NCI-H82 treated with DMSO at 0.1 percent for 48 hours (cell line): ENCODE data around the gene DPF1.
"Not testable (repeated sequence)": the region's sequence is repeated elsewhere in the genome, so short reads cannot be mapped to it uniquely, and the experiment has no call there.

Experiments used
- DNase-seq: peaks from one replicate; lab custom pipeline; 2025; ENCODE audit not compliant: unreplicated experiment; lab: John Stamatoyannopoulos, UW

DPF1 gene

DNA sequence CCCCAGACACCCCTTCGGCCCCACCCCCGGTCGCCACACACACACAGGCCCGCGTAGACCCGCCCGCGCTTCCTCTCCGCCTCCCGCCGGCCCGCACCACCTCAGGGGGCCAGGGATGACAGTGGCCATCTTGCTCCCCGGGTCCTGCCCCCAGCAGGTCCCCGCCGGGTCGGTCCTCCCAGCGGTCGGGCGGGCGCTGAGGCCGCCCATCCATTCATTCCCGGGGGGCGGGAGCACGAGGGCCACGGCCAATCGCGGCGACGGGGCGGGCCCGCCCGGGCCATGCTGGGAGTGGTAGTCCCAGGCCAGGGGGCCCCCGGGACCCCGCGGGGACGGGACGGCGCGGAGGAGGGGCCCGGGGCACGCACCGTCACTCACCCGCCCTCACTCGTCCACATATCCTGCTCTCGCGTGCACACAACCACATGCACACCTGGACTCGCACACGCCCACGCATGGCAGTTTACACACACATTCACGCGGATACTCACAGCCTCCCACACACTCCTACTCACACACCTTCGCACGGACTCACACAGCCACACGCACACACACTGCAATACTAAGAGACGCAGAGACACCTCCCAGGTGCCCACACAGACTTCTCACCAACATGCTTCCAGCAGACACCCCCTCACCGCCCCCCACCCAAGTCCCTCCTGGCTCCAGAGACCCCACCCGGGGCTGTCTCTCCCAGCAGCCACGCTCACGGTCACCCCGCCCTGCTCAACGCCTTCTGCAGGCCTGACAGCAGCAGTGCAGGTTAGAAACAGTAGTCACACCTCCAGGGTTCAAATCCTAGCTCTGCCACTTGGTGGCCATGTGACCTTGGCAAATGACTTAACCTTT lies at the start of gene DPF1:
Gene DPF1, minus strand, starts transcription at position 209 of the 849 bp plus-strand sequence. Its CDS starts 80 bp downstream, at position 129.
- DNase-seq = peak; percentile 37

DNA sequence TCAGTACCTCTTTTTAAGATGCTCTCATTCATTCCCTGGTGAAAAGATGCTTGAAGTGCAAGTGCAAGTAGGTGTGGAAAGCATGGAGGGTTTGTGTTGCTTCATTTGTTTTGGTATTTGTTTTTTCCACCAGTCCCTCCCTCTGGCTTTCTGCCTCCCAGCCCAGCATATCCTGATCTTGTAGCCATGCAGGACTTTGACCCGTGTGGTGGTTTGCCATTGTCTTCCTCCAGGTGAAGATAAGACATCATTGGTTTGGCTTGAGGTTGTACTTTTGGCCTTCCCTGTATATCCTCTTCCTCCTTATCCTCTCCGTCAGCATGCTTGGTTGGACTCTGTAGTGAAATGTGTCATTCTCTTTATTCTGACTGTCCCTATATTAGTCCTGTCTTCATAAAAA lies 49.5 kb upstream of the DPF1 start:
- DNase-seq = no peak

DNA sequence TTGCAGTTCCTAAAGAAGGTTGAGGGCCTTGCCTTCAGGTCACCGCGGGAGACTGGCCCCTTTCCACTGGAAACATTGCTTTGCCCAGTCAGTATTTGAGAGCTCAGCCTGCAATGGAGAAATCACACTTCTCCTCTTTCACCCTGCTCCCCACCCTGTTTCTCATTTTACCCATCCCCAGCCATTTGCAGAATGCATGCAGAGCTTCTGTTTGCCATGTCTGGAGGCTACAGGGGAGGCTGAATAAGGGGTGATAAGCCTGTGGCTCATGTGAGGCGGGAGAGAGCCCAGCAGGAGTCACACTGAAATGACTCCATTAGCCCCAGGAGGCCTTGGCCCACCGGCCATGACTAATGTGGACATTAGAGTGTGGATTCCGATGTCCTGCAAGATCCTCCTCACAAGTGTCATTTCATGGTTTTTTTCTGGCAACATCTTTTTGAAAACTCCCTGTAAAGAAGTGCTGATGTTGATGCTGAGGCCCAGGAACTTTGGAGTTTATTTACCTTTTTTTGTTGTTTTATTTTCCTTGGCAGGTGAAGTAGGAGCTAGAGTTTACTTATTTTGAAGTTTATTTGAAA lies 46.7 kb upstream of the DPF1 start:
- no peak for DNase-seq

DNA sequence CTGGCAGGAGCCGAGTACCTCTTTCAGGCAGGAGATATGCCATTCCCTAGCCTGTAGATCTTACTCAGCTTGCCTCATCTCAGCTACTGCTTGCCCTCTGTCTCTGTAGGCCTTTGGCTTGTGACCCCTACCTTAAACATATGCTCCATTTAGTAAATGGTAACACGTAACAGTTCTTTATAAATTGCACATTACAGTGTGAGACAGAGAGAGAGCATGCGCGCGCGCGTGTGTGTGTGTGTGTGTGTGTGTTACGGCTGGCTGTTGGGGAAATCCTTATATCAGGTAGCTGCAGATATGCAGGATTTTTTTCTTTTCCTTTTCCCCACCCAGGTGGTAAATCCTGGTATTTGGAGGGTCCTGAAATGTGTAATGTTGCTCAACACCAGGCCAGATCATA lies 44.5 kb upstream of the DPF1 start:
- DNase-seq = no peak

DNA sequence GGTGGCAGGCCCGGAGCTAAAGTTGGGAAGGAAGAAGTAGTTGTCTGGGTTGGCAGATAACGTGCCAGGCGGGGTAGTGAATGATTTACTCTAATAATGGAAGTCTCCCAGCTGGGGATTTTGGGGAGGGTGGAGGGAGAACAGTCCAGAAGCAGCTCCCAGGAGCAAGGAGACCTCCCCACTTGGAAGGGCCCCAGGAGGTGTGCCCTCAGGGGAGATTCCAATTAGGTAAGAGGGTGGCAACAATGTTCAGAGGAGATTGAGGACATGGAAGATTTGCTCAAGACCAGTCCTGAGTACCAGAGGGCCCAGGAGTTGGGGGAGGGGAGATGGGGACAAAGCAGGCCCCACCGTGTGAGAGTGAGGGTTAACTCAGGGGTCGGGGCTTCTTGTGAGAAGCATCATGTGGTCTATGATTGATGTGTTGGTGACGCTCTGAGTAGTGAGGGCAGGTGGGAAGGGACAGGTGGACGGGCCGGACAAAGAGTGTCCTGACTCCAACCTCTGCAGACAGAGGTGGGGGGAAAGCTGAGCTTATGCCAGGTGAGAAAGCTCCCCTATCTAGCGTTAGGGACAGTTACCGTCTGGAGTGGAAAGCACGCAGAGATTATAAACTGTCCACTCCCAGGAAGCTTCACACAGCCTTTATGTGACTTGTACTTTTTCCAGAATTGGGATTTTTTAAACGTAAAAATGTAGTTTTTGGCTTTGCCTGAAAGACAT lies 43.9 kb upstream of the DPF1 start:
- DNase-seq = no peak

DNA sequence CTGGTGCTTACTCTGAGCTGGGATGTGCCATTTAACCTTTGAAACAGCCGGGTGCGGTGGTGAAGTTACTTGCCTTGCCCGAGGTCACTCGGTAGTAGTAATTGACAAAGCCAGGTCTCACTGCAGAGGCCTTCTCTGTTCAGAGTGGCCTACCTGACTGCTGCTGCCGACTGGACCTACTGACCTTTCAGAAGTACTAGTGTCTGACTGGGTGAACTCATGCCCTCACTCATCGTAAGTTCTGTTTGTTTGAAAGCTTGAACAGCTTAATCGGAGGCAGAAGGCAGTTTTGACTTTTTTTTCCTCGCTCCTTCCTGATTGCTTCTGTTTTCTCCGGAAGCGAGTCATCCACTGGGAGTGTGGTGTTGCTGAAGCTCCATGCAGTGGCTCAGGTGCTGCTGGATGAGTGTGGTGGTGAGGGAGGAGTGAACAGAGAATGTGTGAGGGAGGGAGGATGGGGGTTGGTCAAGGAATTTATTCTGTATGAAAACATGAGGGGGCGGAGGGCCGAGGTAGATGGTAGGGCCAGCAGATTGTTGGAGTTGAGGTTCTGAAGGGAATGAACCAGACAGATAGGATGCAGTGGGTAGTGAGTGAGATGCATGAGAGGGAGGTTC lies 43.1 kb upstream of the DPF1 start:
- no peak for DNase-seq

DNA sequence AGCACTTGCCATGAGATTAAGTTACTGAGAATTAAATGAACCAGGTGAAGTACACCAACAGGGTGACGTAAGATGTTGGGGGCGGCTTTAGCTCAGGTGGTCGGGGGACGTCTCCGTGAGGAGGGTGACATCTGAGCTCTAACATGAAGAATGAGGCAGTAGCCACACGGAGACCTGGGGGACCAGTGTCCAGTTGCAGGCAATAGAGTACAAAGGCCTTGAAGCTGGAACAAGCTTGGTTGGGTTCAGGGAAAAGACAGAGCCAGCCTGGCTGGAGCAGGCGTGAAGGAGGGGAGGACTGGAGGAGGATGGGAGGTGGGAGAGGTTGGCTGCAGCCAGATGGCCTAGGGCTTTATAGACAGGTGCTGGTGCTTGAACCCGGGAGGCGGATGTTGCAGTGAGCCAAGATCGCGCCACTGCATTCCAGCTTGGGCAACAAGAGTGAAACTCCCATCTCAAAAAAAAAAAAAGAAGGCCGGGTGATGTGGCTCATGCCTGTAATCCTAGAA lies 42.0 kb upstream of the DPF1 start:
- DNase-seq = no peak

DNA sequence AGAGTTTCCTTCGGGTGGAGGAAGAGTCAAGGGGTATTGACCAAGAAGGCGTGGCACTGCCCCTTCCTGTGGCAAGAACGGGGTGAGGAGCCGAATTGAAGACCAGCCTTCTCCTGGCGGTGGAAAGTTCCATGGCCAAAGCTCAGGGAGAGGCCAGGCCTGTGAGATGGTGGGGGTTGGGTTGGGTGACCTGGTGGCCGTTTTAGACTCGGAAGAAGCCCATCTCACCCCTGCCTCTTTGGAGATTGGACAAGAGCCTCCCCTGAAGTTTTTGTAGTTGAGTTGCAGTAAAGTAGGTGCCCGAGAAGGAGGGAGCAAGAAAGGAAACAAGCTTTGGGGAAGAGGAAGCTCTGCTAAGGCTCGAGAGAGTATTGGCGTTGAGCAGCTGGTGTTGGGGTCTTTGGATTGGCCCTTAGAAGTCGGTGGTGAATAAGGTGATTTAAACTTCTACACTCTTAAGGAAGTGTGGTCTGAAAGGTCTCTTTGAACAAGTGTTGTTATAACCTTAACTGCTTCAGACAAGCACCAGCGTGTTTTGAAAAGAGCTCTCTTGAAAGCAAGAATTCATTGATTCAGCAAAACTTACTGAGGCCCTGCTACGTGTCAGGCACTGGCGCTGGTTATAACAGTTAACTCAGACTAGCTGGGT lies 41.3 kb upstream of the DPF1 start:
- no peak for DNase-seq

DNA sequence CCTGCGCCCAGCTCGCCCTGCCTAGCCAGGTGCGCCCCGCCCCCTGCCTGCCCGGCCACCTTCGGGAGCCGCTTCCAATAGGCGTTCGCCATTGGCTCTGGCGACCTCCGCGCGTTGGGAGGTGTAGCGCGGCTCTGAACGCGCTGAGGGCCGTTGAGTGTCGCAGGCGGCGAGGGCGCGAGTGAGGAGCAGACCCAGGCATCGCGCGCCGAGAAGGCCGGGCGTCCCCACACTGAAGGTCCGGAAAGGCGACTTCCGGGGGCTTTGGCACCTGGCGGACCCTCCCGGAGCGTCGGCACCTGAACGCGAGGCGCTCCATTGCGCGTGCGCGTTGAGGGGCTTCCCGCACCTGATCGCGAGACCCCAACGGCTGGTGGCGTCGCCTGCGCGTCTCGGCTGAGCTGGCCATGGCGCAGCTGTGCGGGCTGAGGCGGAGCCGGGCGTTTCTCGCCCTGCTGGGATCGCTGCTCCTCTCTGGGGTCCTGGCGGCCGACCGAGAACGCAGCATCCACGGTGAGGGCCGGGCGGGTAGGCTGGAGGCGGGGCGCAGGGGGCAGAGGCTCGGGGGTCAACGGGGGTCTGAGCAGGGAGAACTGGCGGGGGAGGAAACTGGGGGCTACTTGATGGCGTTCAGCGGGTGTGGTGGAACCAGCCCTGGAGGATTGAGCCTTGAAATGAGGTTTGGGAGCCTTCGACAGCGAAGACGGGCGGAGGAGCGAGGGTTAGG lies 40.6 kb upstream of the DPF1 start, which contains the start of gene SPINT2:
Gene SPINT2, plus strand, starts transcription at position 88 of the 727 bp plus-strand sequence. Its CDS starts 320 bp downstream, at position 408.
- DNase-seq = no peak

DNA sequence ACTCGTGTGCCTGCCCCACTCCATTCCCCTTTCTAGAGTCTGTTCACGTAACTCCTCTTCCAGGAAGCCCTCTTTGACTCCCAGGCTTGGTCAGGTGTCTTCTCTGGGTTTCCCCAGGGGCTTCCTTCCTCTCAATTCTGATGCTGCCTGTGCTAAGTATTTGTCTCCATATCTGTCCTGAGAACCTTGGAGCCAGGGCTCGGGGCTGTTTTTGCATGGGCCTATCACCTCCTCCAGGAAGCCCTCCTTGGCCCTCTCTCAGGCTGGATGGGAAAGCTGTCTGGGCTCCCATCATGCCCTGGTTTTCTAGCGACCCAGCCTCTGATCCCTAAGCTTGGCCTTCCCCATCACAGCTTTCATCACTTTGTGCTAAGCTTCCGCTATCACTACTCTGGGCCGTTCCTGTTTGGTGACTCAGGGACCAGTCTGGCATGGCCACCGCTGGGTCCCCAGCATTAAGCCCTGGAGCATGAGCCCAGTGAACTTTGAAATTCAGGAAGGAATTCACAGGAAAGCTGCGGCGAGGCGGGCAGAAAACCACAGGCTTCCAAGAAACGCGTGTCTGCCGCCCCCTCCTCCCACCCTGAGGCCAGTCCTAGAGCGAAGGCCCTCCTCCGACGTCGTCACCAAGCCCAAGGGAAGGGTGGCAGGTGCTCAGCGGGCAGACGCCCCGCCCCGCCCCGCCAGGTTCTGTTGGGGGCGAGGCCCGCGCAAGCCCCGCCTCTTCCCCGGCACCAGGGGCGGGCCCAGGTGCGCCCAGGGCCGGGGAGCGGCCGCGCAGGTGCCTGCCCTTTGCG lies 39.9 kb upstream of the DPF1 start:
- no peak for DNase-seq

DNA sequence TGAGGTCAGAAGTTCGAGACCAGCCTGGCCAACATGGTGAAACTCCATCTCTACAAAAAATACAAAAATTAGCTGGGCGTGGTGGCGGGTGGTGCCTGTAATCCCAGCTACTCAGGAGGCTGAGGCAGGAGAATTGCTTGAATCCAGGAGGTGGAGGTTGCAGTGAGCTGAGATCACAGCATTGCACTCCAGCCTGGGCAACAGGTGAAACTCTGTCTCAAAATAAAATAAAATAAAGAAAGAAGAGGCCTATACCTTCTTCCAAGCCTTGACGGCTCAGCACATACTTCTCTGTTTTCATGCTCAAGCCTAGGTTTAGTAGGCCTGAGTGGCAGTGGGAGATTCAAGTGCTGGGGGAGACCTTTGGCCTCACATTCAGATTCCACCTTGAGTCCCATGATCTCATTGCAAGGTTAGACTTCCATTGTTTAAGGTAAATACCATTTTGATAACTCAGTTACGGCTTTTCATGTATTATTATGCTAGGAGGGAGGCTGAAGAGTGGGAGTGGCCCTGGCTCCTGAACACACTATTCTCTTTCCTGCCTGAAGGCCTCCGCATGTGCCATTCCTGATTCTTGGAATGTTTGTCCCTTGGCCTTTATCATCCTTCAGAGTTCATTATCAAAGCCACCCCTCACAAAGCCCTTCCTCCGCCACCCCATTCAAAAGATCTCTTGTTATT lies 38.7 kb upstream of the DPF1 start:
- DNase-seq = no peak

DNA sequence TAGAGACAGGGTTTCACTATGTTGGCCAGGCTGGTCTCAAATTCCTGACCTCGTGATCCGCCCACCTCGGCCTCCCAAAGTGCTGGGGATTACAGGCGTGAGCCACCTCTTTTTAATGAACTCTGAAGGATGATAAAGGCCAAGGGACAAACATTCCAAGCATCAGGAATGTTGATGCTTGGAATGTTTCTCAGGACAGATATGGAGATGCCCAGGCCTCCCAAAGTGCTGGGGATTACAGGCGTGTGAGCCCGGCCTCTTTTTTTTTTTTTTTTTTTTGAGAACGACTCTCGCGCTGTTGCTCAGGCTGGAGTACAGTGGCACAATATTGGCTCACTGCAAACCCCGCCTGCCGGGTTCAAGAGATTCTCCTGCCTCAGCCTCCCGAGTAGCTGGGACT lies 37.9 kb upstream of the DPF1 start:
- not testable (repeated sequence) for DNase-seq

DNA sequence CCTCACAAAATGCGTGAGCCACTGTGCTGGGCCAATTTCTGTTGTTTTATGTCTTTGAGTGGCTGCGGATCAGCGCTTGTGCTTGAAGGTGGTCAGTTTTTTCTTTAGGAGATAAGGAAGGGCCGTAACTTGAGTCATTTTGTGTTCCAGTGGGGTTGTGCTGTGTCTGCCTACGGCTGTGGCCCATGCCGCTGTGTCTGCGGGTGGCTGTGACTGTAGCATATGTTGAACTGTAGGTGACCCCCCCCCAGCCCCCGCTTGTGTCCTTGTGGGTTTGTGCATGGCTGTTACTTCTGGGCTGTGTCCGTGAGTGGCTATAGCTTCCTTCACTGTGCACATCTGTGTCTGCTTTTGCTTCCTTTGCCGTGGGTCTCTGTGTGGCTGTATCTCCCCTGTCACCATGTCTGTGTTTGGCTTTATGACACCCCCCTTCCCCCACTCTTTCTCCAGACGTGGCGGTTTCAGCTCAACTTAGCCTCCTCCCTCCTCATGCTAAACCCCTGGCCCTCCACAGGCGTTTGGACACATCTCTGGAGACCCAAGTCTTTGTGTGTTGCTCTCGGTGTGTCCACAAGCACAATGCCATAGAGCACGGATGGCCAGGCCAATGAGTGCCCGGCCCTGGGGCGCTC lies 31.5 kb upstream of the DPF1 start:
- DNase-seq = no peak

DNA sequence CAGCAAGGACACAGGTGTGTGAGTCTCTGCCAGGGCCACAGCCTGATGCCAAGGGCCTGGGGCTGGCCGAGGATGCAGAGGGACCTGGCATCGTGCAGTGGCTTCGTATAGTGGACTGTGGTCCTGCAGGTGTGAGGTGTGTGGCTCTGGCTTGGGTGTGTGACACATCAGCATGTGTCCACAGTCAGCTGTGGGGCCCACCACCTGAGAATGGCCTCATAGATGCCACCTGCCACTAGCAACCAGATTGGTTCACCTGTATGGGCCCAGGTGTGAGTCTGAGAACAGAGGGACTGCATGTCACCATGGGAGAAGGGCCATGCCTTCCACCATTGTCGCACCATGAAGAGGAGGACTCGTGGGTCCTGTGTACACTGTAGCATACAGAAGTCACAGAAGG lies 29.8 kb upstream of the DPF1 start:
- no peak for DNase-seq

DNA sequence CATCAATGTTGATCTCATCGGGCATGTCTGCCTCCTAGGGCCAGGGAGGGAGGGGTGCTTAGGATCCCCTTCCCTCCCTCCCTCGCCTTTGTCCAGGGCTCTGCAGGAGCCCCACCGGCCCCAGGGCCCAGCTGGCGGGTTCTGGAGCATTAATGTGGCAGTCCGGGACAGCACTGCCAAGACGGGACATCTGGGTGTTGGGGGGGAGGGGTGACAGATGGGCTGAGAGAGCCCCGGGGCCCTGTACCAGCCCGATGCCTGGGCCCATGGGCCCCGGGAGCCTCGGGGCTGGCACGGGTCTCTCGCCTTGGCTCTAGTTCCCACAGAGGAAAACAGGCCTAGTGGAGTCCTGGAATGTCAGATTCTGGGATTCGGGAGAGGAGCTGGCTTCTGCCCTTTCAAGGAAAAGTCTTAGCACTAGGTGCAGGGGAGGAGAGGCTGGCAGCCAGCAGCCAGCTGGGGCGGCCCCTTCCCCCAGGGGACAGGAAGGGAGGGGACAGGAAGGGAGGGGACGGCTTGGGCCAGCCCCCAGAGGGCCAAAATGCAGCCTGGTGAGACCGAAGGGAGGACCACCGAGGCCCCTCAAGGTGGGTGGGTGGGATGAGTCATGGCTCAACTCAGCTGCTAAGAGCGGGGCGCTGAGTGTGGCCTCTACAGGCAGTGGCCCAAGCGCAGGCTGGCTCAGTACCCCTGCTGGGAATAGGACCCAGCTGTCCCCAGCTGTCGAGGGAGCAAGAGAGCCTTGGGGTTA lies 29.1 kb upstream of the DPF1 start:
- no peak for DNase-seq

DNA sequence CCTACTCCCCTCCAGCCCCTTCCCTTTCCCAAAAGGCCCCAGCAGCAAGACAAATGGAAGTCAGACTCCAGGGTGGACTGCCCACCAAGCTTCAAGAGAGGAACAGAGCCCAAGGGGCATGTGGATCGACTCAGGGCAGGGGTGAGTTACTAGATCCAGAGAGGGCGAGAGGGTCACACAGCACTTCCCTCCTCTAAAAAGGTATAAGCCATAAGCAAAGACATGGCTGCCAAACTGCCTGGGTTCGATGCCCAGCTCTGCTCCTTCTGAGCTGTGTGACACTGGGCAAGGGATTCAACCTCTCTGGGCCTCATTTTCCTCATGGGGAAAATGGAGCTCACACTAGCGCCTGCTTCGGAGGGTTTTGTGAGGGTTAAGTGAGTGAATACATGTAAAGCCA lies 28.4 kb upstream of the DPF1 start:
- DNase-seq = no peak

DNA sequence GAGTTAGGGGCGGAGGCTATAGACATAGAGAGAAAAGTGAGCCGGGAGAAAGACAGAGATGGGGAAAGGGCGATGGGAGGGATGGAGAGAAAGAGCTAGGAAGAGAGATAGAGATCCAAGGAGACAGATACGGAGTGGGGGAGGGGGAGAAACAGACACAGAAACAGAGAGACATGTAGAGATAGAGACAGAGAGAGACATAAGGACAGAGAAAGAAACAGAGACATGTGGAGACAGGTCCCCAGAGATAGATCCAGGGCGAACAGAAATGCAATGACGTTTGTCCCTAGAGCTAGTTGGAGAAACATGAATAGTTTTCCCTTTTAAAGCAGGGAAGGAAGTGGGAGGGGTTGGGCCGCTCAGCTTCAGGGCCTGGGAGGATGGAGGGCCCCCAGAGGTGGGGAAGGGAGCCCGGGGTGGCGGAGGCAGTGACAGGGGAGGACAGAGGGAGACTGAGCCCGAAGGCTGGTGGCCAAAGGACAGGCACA lies 27.6 kb upstream of the DPF1 start:
- DNase-seq = no peak
